Heart right ventricle (tissue), 16 donors: Measurements from ENCODE around the gene OR2W1. TPM values are rescaled to one million over a fixed set of nuclear protein-coding genes. Genes with fewer than 3 reads are reported as not detected.

ENCODE experiments used
- ATAC-seq, 8 donors: fragments of 200-7000 bp; cut with Tn5 transposase; one replicate each; pipeline ENCODE4 v1.9.1; 2020; ENCODE audit warnings: mild to moderate bottlenecking in 8 of 8, moderate library complexity in 8 of 8, moderate number of reproducible peaks in 1 of 8
- DNase-seq, 2 donors: peaks; one replicate each; pipeline ENCODE4 v3.0.0-alpha.2; 2020
- H3K27ac ChIP-seq, 10 donors: fragments of 200-600 bp; sonication (generic) in 2 of 10; one replicate each; pipeline versions ENCODE4 v1.5.0 to v1.8.0; 2020 to 2022; ENCODE audit warnings: mild to moderate bottlenecking in 3 of 10
- H3K27me3 ChIP-seq, 7 donors: fragments of 200-600 bp; one replicate each; pipeline ENCODE4 v1.8.0; 2021 to 2022; ENCODE audit warnings: mild to moderate bottlenecking in 2 of 7
- H3K36me3 ChIP-seq, 9 donors: fragments of 200-600 bp; sonication (generic) in 1 of 9; one replicate each; pipeline versions ENCODE4 v1.5.0 to v1.8.0; 2020 to 2022; ENCODE audit warnings: mild to moderate bottlenecking in 2 of 9
- H3K4me1 ChIP-seq, 9 donors: fragments of 200-600 bp; sonication (generic) in 1 of 9; one replicate each; pipeline versions ENCODE4 v1.5.0 to v1.8.0; 2020 to 2022; ENCODE audit warnings: mild to moderate bottlenecking in 4 of 9
- H3K4me3 ChIP-seq, 10 donors: fragments of 200-600 bp; sonication (generic) in 2 of 10; one replicate each; pipeline versions ENCODE4 v1.5.0 to v1.8.0; 2020 to 2022; ENCODE audit warnings: mild to moderate bottlenecking in 7 of 10, moderate library complexity in 2 of 10
- H3K9me3 ChIP-seq, 11 donors: fragments of 200-600 bp in 10 of 11; sonication (generic) in 2 of 11; one replicate each; pipeline versions ENCODE4 v1.5.0 to v1.8.0; 2013 to 2022; ENCODE audit warnings: mild to moderate bottlenecking in 2 of 11, control low read depth in 1 of 11, moderate library complexity in 1 of 11
- CTCF ChIP-seq, 9 donors: fragments of 200-600 bp; sonication (generic) in 2 of 9; IDR thresholded peaks; one replicate each; pipeline versions ENCODE4 v1.5.0 to v1.8.0; 2021 to 2022; ENCODE audit warnings: antibody characterized with exemption in 9 of 9, mild to moderate bottlenecking in 5 of 9, moderate library complexity in 1 of 9
- WGBS, 2 donors: extraction: QIAGEN DNeasy Blood & Tissue Kit; methylation state at CpG; one replicate each; pipeline ENCODE4 v1.1.7; 2013; ENCODE audit warnings: inconsistent platforms in 1 of 2; 5-methylcytosine and 5-hydroxymethylcytosine counted together
- intact Hi-C, 10 donors: fragments of 100-400 bp; cut with DNase I; formaldehyde crosslinking; loops; one replicate each; pipeline versions ENCODE4 v1.11.1 to v1.14.2; 2022
- polyA plus RNA-seq, 2 donors: library from polyadenylated mRNA; stranded (reverse); fragments of 200-250 nt; gene quantifications; one replicate each; pipeline ENCODE4 v1.2.3, GENCODE V29; 2013
- total RNA-seq, 10 donors: library from RNA; stranded (reverse); fragmentation: NEBNext Ultra II Directional in 3 of 10; extraction: Animal tissue kit (Norgen Biotek cat#: 25700) in 3 of 10; gene quantifications; one replicate each; pipeline versions ENCODE4 v1.2.1 to v1.2.4, GENCODE V29; 2021 to 2023
- donor health status: Arrhythmogenic right ventricular cardiomyopathy.
- donor health status: ischemic (EF 13 %, LVEDD 7.1; RV severe dilation, severe dysfunction).
- donor health status: healthy with polysubstance abuse.
- donor health status: DM: no; HTN: yes; CAD: no.
- donor health status: DM: no; HTN: no; CAD: no.
- donor health status: ischemic (EF 25% LVEDD 6.9; RV normal size, moderate dysfunction).
- donor health status: ischemic (EF 25% LVEDD 5.7; RV mildly dilated, moderate dysfunction).
- donor health status: healthy.
- donor health status: DM: yes; HTN: yes; CAD: no.
- donor health status: Ischemic cardiomyopathy.
- donor health status: ischemic (EF 35%, LVEDD 5.7; RV mildly dilated, moderate dysfunction).
- donor health status: nonischemic (EF 11% LVEDD 7.7; RV severe dilation, severe dysfunction).
- donor health status: DM: yes; HTN: yes; CAD: no.
- donor health status: PGD.
- donor health status: ischemic (EF 29% LVEDD 5.4; RV normal size, mild dysfunction).
- donor health status: nonischemic (EF 23%, LVEDD 6.1; RV moderate dilation, normal function).

Gene OR2W1
- total and polyA plus RNA-seq, 12 donors: not detected

- Histone ChIP-seq H3K4me3 (no peak overlapping the region), H3K4me1 (no peaks in the 10 kb centered on the region), H3K27me3 (peaks cover 0 to 18% (median 4%) of the 10 kb centered on the region in 7 donors), H3K9me3 (peaks cover 0 to 15% (median 0%) of the 10 kb centered on the region in 11 donors), H3K36me3 (no peaks in the 10 kb centered on the region), H3K27ac (no peak overlapping the region)
- ATAC-seq (no peak), DNase-seq (no peak)
- no peak for TF ChIP-seq CTCF (IDR thresholded peaks at IDR 0.05)
- intact Hi-C loops: no loop called here
- 88 to 97% methylated on average over 2 of the region's 2 CpGs for WGBS, 2 donors
Measured at GRCh38 chr6:28996844-28997510, 48.0 kb downstream of the OR2W1 start.

- Histone ChIP-seq H3K27me3 (peaks cover 0 to 28% (median 4%) of the 10 kb centered on the region in 7 donors), H3K4me3 (no peak overlapping the region), H3K4me1 (no peaks in the 10 kb centered on the region), H3K27ac (no peak overlapping the region), H3K9me3 (peaks cover 0 to 15% (median 0%) of the 10 kb centered on the region in 11 donors), H3K36me3 (no peaks in the 10 kb centered on the region)
- no peak for DNase-seq
- 91 to 95% methylated on average over 8 of the region's 8 CpGs for WGBS, 2 donors
- TF ChIP-seq CTCF (IDR thresholded peaks at IDR 0.05): no peak
- intact Hi-C loops: no loop called here
- no peak for ATAC-seq
Measured at GRCh38 chr6:28995093-28995650, 49.8 kb downstream of the OR2W1 start.

Other genes starting within 250 kb of the OR2W1 start
- 10 to 100 TPM; 14.7 to 23.1 (median 17.6) TPM for gene TRIM27, start 121.2 kb downstream of the OR2W1 start, total RNA-seq
- gene TRIM27, start 121.2 kb downstream of the OR2W1 start, polyA plus RNA-seq: 10 to 100 TPM; 21.0 to 26.2 TPM
- under 1 TPM; 0.08 to 0.39 (median 0.22) TPM for gene ZNF311, start 39.9 kb downstream of the OR2W1 start, total RNA-seq
- gene ZNF311, start 39.9 kb downstream of the OR2W1 start, polyA plus RNA-seq: under 1 TPM; 0.25 to 0.66 TPM
- gene OR2B3, start 42.1 kb upstream of the OR2W1 start, total RNA-seq: not detected
- not detected for gene OR2B3, start 42.1 kb upstream of the OR2W1 start, polyA plus RNA-seq
- gene OR2J1, start 54.3 kb upstream of the OR2W1 start, total RNA-seq: not detected
- gene OR2J1, start 54.3 kb upstream of the OR2W1 start, polyA plus RNA-seq: not detected
- gene OR2J3, start 62.9 kb upstream of the OR2W1 start, total RNA-seq: not detected
- gene OR2J3, start 62.9 kb upstream of the OR2W1 start, polyA plus RNA-seq: not detected
- gene OR2J2, start 125.7 kb upstream of the OR2W1 start, total RNA-seq: not detected
- not detected for gene OR2J2, start 125.7 kb upstream of the OR2W1 start, polyA plus RNA-seq